ENCODE results near the gene LRRC49.

GRCh38 chr15:70870051-70870450 lies 22.6 kb upstream of the LRRC49 start:
- TF ChIP-seq CTCF (IDR thresholded peaks at IDR 0.05) (no peak), POLR2A (IDR thresholded peaks at IDR 0.05) (no peak)

Measured in thyroid gland (tissue), 4 donors.